ENCODE results near the gene AGPS. TPM values are rescaled to one million over a fixed set of nuclear protein-coding genes. Genes with fewer than 3 reads are reported as not detected.

AGPS gene
- total and polyA plus RNA-seq, 9 of the 15 experiments (the other 6 are each of a cell fraction or from before 2014, with no cell fraction given), result 15.5 to 211 (median 63.1) TPM

DNA sequence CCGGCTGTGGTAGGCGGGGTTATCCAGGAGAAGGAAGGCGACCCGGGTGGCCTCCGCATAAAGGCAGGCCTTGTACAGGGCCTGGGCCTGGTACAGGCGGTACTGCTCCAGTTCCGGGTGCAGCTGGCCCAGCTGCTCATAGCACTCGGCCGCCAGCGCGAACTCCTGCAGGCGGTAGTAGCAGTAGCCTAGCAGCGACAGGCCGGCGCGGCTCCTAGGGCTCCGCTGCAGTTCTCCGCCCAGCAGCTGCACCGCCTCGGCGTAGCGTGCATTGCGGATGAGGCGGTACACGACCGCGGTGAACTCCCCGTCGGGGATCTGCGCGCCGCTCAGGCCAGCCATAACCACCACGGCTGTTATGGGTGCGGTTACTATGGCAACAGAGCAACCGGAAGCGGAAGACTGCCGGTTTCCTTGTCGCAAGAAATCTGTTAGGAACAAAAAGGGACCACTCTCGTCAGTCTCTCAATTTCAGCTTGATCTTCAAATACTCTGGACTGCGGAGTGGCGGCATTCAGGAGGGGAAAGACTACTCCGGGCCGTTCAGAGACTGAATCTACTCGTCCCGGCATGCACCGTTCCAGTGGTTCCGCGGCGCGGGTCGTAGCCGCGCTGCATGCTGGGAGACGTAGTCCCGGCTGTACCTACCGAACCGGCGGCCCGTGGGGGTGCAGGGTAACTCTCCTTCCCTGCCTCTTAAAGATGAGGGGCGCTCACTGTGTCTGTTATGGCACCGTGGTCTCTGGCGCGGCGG lies 160.0 kb downstream of the AGPS start (continued):
- TF ChIP-seq MXI1 (IDR thresholded peaks at IDR 0.05; ENCODE audit: low read depth, low read length), result peak; percentile 85
- TF ChIP-seq RAD21 (CRISPR knock-in tag; conservative IDR thresholded peaks at IDR 0.05 in 1 of 2, IDR thresholded peaks at IDR 0.05 in 1 of 2), result 0 out of 4 replicates have a peak, but pooled peaks of 1 of the 2 experiments have one; percentile 22
- 0 out of 2 replicates have a peak, but pooled peaks have one; percentile 46 for TF ChIP-seq ZNF134 (CRISPR knock-in tag; conservative IDR thresholded peaks at IDR 0.05)
- no peak for TF ChIP-seq BACH1 (tag; IDR thresholded peaks at IDR 0.05)
- TF ChIP-seq MTA3 (IDR thresholded peaks at IDR 0.05; ENCODE audit: borderline replicate concordance), result 0 out of 2 replicates have a peak, but pooled peaks have one; percentile 8
- TF ChIP-seq RAD51 (IDR thresholded peaks at IDR 0.05; ENCODE audit: borderline replicate concordance, low read depth), result no peak
- TF ChIP-seq, protein P1, sequence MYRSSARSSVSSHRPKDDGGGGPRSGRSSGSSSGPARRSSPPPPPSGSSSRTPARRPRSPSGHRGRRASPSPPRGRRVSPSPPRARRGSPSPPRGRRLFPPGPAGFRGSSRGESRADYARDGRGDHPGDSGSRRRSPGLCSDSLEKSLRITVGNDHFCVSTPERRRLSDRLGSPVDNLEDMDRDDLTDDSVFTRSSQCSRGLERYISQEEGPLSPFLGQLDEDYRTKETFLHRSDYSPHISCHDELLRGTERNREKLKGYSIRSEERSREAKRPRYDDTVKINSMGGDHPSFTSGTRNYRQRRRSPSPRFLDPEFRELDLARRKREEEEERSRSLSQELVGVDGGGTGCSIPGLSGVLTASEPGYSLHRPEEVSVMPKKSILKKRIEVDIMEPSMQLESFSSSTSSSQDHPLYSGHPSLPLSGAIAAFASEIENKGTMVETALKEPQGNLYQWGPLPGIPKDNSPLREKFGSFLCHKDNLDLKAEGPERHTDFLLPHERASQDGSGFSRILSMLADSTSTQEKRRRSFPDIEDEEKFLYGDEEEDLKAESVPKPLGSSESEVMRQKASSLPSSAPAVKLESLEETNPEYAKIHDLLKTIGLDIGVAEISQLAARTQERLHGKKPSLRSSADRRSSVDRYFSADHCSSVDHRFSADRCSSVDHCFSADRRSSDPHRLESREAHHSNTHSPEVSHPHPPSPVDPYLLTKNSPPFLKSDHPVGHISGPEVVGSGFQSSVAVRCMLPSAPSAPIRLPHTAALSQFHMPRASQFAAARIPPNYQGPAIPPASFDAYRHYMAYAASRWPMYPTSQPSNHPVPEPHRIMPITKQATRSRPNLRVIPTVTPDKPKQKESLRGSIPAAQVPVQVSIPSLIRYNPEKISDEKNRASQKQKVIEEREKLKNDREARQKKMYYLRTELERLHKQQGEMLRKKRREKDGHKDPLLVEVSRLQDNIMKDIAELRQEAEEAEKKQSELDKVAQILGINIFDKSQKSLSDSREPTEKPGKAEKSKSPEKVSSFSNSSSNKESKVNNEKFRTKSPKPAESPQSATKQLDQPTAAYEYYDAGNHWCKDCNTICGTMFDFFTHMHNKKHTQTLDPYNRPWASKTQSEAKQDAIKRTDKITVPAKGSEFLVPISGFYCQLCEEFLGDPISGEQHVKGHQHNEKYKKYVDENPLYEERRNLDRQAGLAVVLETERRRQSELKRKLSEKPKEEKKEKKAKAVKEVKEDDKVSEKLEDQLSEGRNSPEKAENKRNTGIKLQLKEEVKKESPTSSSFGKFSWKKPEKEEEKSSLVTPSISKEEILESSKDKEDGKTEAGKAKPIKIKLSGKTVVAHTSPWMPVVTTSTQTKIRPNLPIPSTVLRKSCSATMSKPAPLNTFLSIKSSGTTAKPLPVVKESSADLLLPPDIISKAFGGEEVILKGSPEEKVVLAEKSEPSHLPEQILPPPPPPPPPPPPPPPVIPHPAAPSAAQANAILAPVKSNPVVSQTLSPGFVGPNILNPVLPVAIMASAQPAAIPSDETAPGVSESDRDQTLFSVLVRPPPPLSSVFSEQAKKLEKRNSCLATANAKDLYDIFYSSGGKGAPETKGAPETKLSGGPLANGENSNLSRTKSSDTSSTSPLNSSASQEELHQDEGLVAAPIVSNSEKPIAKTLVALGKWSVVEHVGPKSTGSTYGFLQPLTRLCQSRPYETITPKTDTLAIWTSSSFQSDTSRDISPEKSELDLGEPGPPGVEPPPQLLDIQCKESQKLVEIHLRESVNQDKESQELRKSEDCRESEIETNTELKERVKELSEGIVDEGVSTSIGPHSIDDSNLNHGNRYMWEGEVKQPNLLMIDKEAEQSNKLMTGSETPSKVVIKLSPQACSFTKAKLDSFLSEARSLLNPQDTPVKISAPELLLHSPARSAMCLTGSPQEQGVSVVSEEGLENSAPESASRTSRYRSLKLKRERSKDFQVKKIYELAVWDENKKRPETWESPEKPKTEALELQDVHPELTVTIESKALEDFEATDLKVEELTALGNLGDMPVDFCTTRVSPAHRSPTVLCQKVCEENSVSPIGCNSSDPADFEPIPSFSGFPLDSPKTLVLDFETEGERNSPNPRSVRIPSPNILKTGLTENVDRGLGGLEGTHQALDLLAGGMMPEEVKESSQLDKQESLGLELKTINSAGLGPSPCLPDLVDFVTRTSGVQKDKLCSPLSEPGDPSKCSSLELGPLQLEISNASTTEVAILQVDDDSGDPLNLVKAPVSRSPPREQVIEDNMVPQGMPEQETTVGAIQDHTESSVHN (IDR thresholded peaks at IDR 0.05; ENCODE audit: borderline replicate concordance in 1 of 2, low read depth in 1 of 2), result no peak
- peak; percentile 70 for TF ChIP-seq EP400 (IDR thresholded peaks at IDR 0.05)
- no peak for TF ChIP-seq ZNF124 (CRISPR knock-in tag; IDR thresholded peaks at IDR 0.05)
- TF ChIP-seq PYGO2 (tag; IDR thresholded peaks at IDR 0.05), result peak; percentile 6; the same call in 1 of the 2 replicates
- TF ChIP-seq, protein P2, sequence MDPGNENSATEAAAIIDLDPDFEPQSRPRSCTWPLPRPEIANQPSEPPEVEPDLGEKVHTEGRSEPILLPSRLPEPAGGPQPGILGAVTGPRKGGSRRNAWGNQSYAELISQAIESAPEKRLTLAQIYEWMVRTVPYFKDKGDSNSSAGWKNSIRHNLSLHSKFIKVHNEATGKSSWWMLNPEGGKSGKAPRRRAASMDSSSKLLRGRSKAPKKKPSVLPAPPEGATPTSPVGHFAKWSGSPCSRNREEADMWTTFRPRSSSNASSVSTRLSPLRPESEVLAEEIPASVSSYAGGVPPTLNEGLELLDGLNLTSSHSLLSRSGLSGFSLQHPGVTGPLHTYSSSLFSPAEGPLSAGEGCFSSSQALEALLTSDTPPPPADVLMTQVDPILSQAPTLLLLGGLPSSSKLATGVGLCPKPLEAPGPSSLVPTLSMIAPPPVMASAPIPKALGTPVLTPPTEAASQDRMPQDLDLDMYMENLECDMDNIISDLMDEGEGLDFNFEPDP (CRISPR knock-in tag; IDR thresholded peaks at IDR 0.05), result no peak
- no peak for TF ChIP-seq ZNF140 (CRISPR knock-in tag; IDR thresholded peaks at IDR 0.05)
- TF ChIP-seq BHLHE40 (IDR thresholded peaks at IDR 0.05; ENCODE audit: low read length), result peak; percentile 48; the same call in 1 of the 2 replicates
- TF ChIP-seq CREB1 (IDR thresholded peaks at IDR 0.05), result peak; percentile 76
- TF ChIP-seq CREB1 (CRISPR knock-in tag; IDR thresholded peaks at IDR 0.05), result no peak
- TF ChIP-seq ZNF75A (CRISPR knock-in tag; IDR thresholded peaks at IDR 0.05), result no peak; the same call in 1 of the 2 replicates
- TF ChIP-seq ATF1 (CRISPR knock-in tag; IDR thresholded peaks at IDR 0.05), result no peak
- peak; percentile 91 for TF ChIP-seq ATF1 (tag; IDR thresholded peaks at IDR 0.05)
